ENCODE results near the gene ZBTB47.
A peak's percentile ranks its signal among the peaks of the same experiment; 100 is the strongest.

ZBTB47 gene

DNA sequence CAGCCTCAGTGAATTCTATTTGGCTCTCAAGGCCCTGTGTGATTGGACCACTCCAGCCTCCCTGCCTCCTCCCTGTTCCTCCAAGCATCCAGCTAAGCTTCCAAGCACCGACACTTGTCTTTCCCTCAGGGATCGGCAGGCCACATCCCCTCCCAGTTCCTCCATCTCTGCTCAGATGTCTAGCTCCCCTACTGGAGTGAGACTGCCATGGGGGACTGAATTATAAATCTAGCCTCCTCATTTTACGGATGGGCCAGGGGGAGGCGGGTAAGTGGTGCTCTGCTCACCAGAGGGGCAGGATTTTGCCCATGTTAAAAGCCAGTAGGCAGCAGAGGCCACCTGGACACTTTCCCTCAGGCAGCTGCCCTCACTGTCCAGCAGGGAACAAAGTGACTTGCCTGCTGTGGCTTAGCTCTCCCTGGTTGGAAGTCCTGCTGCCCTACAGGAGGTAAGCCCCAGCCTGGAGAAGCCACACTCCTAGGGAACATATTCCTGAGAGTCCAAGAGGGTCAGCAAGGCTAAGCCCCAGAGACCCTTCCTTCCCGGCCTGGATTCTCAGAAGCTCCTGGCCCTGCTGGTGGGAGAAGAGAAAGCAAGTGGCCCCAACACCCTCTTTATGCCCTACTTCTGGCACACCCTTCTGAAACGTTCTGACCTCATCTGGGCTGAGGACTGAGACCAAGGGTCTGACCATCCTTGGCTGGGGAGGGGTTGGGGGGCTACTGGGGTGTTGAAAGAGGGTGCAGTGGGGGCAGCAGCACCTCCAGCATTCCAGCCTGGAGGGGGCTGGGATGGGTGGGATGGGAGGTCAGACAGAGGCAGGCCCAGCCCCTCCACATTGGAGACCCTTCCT is 58.2 kb downstream of the ZBTB47 start:
- Histone ChIP-seq H3K18ac (ENCODE audit: low read length) (no peak overlapping the region), H3K4ac (ENCODE audit: low read depth, low read length) (no peak overlapping the region), H3K36me3 (ENCODE audit: control insufficient read depth, insufficient read depth, low read length) (no peaks in the 10 kb centered on the region), H3K27ac (ENCODE audit: low read depth, low read length) (no peak overlapping the region), H3K56ac (ENCODE audit: low read length) (no peak overlapping the region), H4K8ac (ENCODE audit: low read depth, low read length) (no peak overlapping the region), H3K79me2 (ENCODE audit: control insufficient read depth, insufficient read depth, low read length) (no peaks in the 10 kb centered on the region), H2AK5ac (ENCODE audit: low read length) (no peak overlapping the region), H3K27me3 (ENCODE audit: insufficient read depth, low read length, poor library complexity) (no peaks in the 10 kb centered on the region), H2BK120ac (ENCODE audit: low read depth, low read length) (no peak overlapping the region), H3K9ac (ENCODE audit: low read length) (no peak overlapping the region), H4K5ac (ENCODE audit: low read length) (no peak overlapping the region), H3K23ac (ENCODE audit: low read length) (no peak overlapping the region), H2BK5ac (ENCODE audit: low read length) (no peak overlapping the region), H3K4me2 (ENCODE audit: low read length) (no peak overlapping the region), H3K4me1 (ENCODE audit: control insufficient read depth, low read depth, low read length) (no peaks in the 10 kb centered on the region), H3K4me3 (ENCODE audit: low read length) (no peak overlapping the region), H2BK15ac (replicated peaks; ENCODE audit: low read depth) (no peak overlapping the region), H3K79me1 (ENCODE audit: low read length) (no peaks in the 10 kb centered on the region)
- no CpG with 5 or more reads among the region's 6 CpGs for WGBS (ENCODE audit: extremely low coverage, insufficient coverage, low lambda C conversion rate)
- DNase-seq, result peak; percentile 68

DNA sequence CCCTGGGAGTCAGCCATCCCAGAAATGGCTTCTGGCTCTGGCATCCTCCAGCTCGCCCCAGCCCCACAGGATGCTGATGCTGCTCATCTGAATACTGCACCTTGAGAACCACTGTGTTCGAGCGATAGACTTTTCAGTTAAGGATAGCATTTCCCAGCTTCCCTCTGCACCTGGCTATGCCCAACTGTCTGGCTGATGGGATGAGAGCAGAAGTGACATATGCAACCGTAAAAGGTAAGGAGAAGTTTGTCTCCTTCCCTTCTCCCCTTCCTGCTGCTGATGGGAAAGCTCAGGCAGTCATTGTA is 58.8 kb downstream of the ZBTB47 start:
- Histone ChIP-seq H3K18ac (ENCODE audit: low read length) (no peak overlapping the region), H2BK120ac (ENCODE audit: low read depth, low read length) (no peak overlapping the region), H3K79me1 (ENCODE audit: low read length) (no peaks in the 10 kb centered on the region), H3K4me3 (ENCODE audit: low read length) (no peak overlapping the region), H3K9ac (ENCODE audit: low read length) (no peak overlapping the region), H3K56ac (ENCODE audit: low read length) (no peak overlapping the region), H3K79me2 (ENCODE audit: control insufficient read depth, insufficient read depth, low read length) (no peaks in the 10 kb centered on the region), H3K23ac (ENCODE audit: low read length) (no peak overlapping the region), H3K4ac (ENCODE audit: low read depth, low read length) (no peak overlapping the region), H3K27me3 (ENCODE audit: insufficient read depth, low read length, poor library complexity) (no peaks in the 10 kb centered on the region), H3K4me2 (ENCODE audit: low read length) (no peak overlapping the region), H4K8ac (ENCODE audit: low read depth, low read length) (no peak overlapping the region), H2AK5ac (ENCODE audit: low read length) (no peak overlapping the region), H3K4me1 (ENCODE audit: control insufficient read depth, low read depth, low read length) (no peaks in the 10 kb centered on the region), H2BK5ac (ENCODE audit: low read length) (no peak overlapping the region), H3K36me3 (ENCODE audit: control insufficient read depth, insufficient read depth, low read length) (no peaks in the 10 kb centered on the region), H3K27ac (ENCODE audit: low read depth, low read length) (no peak overlapping the region), H2BK15ac (replicated peaks; ENCODE audit: low read depth) (no peak overlapping the region), H4K5ac (ENCODE audit: low read length) (no peak overlapping the region)
- no CpG with 5 or more reads among the region's 4 CpGs for WGBS (ENCODE audit: extremely low coverage, insufficient coverage, low lambda C conversion rate)
- DNase-seq, result no peak

DNA sequence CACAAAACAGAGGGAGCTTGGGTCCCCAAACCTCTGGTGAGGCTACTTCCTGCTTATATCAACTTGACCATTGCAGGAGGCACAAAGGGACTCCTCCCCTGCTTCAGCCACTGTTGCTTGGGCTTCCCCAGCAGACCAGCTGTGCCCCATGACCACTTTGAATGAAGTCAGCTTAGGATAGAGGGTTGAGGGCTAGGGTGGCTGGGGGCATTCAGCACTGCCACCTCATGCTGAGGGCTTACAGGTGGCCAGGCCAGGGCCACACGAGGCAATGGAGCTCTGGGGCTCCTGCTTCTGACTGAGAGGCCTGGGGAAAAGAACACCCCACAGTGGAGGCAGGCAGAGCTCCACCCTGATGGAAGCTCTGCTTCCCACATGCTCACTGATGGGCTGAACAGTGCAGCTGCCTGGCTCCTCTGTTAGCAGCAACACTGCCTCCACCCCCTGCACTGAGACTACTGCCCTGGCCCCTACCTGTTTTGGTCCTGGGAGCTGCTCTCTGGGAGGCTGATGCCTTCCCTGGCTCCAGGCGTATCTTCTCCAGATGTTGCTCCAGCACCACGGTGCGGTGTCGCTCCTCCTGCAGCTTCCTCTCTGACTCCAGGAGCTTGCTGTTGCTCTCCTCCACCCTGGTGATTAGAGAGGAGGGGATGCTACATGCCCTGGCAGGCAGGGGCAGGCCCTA is 59.3 kb downstream of the ZBTB47 start:
- no peak overlapping the region for H2BK120ac ChIP-seq (ENCODE audit: low read depth, low read length)
- H2BK15ac ChIP-seq (replicated peaks; ENCODE audit: low read depth), result no peak overlapping the region
- no peak overlapping the region for H3K56ac ChIP-seq (ENCODE audit: low read length)
- H3K4me1 ChIP-seq (ENCODE audit: control insufficient read depth, low read depth, low read length), result no peaks in the 10 kb centered on the region
- H3K4me2 ChIP-seq (ENCODE audit: low read length), result no peak overlapping the region
- H4K8ac ChIP-seq (ENCODE audit: low read depth, low read length), result no peak overlapping the region
- H3K9ac ChIP-seq (ENCODE audit: low read length), result no peak overlapping the region
- no peaks in the 10 kb centered on the region for H3K79me2 ChIP-seq (ENCODE audit: control insufficient read depth, insufficient read depth, low read length)
- H3K23ac ChIP-seq (ENCODE audit: low read length), result no peak overlapping the region
- WGBS (ENCODE audit: extremely low coverage, insufficient coverage, low lambda C conversion rate), result no CpG with 5 or more reads among the region's 5 CpGs
- no peak for DNase-seq
- H3K4ac ChIP-seq (ENCODE audit: low read depth, low read length), result no peak overlapping the region
- H3K79me1 ChIP-seq (ENCODE audit: low read length), result no peaks in the 10 kb centered on the region
- no peak overlapping the region for H3K4me3 ChIP-seq (ENCODE audit: low read length)
- no peak overlapping the region for H3K27ac ChIP-seq (ENCODE audit: low read depth, low read length)
- no peak overlapping the region for H3K18ac ChIP-seq (ENCODE audit: low read length)
- H3K27me3 ChIP-seq (ENCODE audit: insufficient read depth, low read length, poor library complexity), result no peaks in the 10 kb centered on the region
- no peak overlapping the region for H2AK5ac ChIP-seq (ENCODE audit: low read length)
- no peaks in the 10 kb centered on the region for H3K36me3 ChIP-seq (ENCODE audit: control insufficient read depth, insufficient read depth, low read length)
- no peak overlapping the region for H2BK5ac ChIP-seq (ENCODE audit: low read length)
- no peak overlapping the region for H4K5ac ChIP-seq (ENCODE audit: low read length)

DNA sequence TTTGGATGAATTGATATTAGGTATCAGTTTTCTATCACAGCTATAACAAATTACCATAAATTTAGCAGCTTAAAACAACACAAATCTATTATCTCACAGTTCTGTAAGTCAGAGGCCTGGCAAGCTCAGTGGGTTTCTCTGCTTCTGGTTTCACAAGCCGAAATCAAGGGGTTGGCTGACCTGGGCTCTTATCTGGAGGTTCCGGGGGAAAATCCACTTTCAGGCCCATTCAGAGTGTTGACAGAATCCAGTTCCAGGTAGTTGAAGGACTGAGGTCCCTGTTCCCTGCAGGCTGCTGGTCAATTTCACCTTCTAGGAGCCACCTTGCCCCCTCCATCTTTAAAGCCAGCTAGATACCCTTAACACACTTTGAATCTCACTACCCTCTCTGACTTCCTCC is 60.2 kb downstream of the ZBTB47 start:
- Histone ChIP-seq H3K79me2 (ENCODE audit: control insufficient read depth, insufficient read depth, low read length) (no peaks in the 10 kb centered on the region), H3K9ac (ENCODE audit: low read length) (no peak overlapping the region), H3K4ac (ENCODE audit: low read depth, low read length) (no peak overlapping the region), H2AK5ac (ENCODE audit: low read length) (no peak overlapping the region), H2BK5ac (ENCODE audit: low read length) (no peak overlapping the region), H3K23ac (ENCODE audit: low read length) (no peak overlapping the region), H4K5ac (ENCODE audit: low read length) (no peak overlapping the region), H3K56ac (ENCODE audit: low read length) (no peak overlapping the region), H3K18ac (ENCODE audit: low read length) (no peak overlapping the region), H3K79me1 (ENCODE audit: low read length) (no peaks in the 10 kb centered on the region), H3K27me3 (ENCODE audit: insufficient read depth, low read length, poor library complexity) (no peaks in the 10 kb centered on the region), H3K4me3 (ENCODE audit: low read length) (no peak overlapping the region), H4K8ac (ENCODE audit: low read depth, low read length) (no peak overlapping the region), H3K4me1 (ENCODE audit: control insufficient read depth, low read depth, low read length) (no peaks in the 10 kb centered on the region), H3K36me3 (ENCODE audit: control insufficient read depth, insufficient read depth, low read length) (no peaks in the 10 kb centered on the region), H2BK120ac (ENCODE audit: low read depth, low read length) (no peak overlapping the region), H2BK15ac (replicated peaks; ENCODE audit: low read depth) (no peak overlapping the region), H3K27ac (ENCODE audit: low read depth, low read length) (no peak overlapping the region), H3K4me2 (ENCODE audit: low read length) (no peak overlapping the region)
- no CpG with 5 or more reads among the region's 2 CpGs for WGBS (ENCODE audit: extremely low coverage, insufficient coverage, low lambda C conversion rate)
- DNase-seq, result no peak

DNA sequence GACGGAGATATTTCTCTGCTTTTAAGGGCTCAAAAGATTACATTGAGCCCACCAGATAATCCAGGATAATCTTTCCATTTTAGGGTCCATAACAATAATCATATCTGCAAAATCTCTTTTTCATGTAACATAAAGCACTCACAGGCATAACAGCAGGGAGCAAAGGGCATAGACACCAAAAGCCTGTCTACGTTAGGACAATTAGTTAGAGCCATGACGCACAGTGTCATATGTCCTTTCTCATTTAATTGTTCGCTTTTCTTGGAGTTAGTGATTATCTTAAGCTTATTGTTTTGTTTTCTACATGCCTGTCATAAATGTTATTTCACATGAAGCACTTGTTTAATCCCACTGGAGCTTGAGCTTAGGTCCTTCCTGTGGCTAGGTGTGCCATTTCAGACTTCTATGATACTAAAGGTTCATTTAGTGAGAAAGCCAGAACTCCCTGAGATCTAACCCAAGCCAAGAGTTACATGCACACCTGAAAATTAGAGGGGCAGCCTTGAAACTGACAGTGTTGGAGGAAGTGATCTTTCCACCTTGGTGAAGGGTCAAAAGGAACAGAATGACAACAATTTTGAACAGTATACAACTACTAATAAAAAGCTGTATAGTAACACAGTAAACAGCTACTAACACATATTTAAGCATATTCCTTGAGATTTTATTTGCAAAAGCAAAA is 60.8 kb downstream of the ZBTB47 start:
- H2BK120ac ChIP-seq (ENCODE audit: low read depth, low read length), result no peak overlapping the region
- H4K5ac ChIP-seq (ENCODE audit: low read length), result no peak overlapping the region
- H3K36me3 ChIP-seq (ENCODE audit: control insufficient read depth, insufficient read depth, low read length), result no peaks in the 10 kb centered on the region
- H2AK5ac ChIP-seq (ENCODE audit: low read length), result no peak overlapping the region
- DNase-seq, result no peak
- H3K56ac ChIP-seq (ENCODE audit: low read length), result no peak overlapping the region
- H3K4me1 ChIP-seq (ENCODE audit: control insufficient read depth, low read depth, low read length), result no peaks in the 10 kb centered on the region
- H3K18ac ChIP-seq (ENCODE audit: low read length), result no peak overlapping the region
- H3K9ac ChIP-seq (ENCODE audit: low read length), result no peak overlapping the region
- no CpG with 5 or more reads among the region's 4 CpGs for WGBS (ENCODE audit: extremely low coverage, insufficient coverage, low lambda C conversion rate)
- no peaks in the 10 kb centered on the region for H3K27me3 ChIP-seq (ENCODE audit: insufficient read depth, low read length, poor library complexity)
- no peak overlapping the region for H3K23ac ChIP-seq (ENCODE audit: low read length)
- H2BK5ac ChIP-seq (ENCODE audit: low read length), result no peak overlapping the region
- no peaks in the 10 kb centered on the region for H3K79me2 ChIP-seq (ENCODE audit: control insufficient read depth, insufficient read depth, low read length)
- no peak overlapping the region for H3K4me3 ChIP-seq (ENCODE audit: low read length)
- no peaks in the 10 kb centered on the region for H3K79me1 ChIP-seq (ENCODE audit: low read length)
- H3K4me2 ChIP-seq (ENCODE audit: low read length), result no peak overlapping the region
- H3K4ac ChIP-seq (ENCODE audit: low read depth, low read length), result no peak overlapping the region
- no peak overlapping the region for H4K8ac ChIP-seq (ENCODE audit: low read depth, low read length)
- no peak overlapping the region for H3K27ac ChIP-seq (ENCODE audit: low read depth, low read length)
- no peak overlapping the region for H2BK15ac ChIP-seq (replicated peaks; ENCODE audit: low read depth)

Data from mesendoderm (in vitro differentiated cells).